ENCODE measurements around the gene ACTL6B.

ACTL6B gene

DNA sequence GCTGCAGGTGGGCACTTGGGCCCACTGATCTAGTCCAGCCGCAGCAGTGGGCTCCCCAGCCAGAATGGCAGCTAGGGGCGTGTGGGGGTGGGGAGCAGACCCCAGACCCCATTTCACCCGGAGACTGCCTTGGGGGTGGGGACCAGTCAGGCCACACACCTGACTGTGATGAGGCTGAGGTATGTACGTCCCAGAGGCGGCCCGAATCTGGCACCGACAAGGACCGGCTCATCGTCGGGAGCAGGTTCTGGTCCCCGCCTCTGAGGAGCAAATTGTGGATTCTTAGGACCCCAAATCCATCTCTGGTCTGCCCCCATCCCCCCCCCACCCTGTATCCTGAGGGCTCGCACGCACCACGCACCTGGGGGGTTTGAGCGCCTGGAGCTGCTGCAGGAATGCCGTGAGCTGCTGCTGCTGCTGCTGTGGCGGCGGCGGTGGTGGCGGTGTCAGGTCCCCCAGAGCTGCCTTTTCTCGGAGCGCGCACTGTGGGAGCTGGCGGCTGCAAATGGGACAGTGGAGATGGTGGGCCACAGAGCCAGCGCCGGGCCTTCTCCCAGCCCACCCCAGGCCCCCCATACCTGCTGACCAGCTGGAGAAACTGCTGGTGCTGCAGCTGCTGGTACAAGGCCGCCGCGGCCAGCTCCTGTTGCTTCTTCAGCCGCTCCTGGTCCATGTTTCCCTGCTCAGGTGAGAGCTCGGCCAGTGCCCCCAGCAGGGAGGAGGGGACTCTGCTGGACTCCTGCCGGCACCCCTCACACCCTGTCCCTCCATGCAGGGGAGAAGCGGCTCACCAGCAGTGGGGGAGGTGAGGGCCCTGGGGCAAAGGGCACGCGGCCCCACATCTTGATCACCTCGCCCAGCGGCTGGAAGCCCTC is 27.6 kb upstream of the ACTL6B start:
- no peak for DNase-seq (ENCODE audit: low read depth)

DNA sequence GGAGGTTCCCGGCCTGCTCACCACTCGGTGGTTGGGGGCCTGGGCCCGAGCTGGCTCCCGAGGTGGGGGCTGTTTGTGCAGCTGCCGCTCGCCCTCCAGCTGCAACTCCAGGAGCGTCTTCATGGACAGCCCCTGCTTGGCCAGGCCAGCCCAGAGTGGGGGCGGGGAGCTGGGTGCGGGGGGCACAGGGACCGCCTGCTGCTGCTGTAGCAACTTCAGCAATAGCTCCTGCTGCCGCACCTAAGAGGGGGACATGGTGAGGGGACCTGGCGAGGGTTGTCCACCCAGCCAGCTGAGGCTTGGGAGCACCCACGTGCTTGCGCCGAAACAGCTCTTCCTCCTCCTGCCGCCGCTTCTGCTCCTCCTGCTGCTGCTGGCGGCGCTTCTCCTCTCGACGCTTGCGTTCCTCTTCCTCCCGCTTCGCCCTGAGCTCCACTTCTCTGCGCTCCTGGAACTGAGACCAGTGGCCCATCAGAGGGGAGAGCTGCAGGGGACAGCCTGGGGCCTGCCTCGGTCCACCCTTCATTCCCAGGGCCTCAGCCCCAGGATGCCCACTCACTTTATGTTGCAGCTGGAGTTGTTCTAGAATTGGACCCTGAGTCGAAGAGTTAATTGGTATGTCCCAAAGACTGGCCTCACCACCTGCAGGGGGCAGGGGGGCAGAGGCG is 26.9 kb upstream of the ACTL6B start:
- DNase-seq (ENCODE audit: low read depth): no peak

- no peak for DNase-seq (ENCODE audit: low read depth)
Observed at GRCh38 chr7:100682228-100682741, 26.0 kb upstream of the ACTL6B start.

DNA sequence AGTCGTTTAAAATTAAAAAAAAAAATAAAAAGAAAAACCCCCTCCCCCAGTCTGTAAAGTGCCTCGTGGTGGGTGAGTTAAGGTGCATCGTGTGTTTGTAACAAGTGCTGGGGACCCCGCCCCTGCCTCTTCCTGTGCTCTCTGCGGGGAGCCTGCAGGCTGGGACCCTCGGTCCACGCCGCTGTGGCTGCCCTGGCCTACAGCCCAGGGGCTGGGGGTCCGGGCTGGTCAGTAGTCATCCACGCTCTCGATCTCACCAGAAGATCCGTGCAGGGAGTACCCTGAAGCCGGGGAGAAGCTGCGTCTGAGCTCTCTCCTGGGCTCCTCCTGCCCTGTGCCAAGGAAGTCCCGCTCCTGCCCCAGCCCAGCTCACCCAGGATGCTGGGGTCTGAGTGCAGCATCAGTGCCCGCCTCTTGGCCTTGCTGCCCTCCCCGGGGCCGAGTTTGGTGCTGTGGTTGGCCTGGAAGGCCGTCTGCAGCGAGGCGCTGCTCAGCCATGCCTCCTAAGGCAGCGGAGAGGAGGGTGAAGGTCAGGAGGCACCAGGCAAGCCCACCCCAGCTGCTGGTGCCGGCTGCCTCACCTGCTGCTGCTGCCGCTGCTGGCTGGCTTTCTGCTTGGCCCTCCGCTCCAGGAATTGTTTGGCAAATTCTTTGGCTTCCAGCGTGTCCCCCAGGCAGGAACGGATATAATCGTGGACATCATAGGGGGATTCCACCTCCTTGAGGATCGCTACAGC is 25.4 kb upstream of the ACTL6B start:
- no peak for DNase-seq (ENCODE audit: low read depth)

DNA sequence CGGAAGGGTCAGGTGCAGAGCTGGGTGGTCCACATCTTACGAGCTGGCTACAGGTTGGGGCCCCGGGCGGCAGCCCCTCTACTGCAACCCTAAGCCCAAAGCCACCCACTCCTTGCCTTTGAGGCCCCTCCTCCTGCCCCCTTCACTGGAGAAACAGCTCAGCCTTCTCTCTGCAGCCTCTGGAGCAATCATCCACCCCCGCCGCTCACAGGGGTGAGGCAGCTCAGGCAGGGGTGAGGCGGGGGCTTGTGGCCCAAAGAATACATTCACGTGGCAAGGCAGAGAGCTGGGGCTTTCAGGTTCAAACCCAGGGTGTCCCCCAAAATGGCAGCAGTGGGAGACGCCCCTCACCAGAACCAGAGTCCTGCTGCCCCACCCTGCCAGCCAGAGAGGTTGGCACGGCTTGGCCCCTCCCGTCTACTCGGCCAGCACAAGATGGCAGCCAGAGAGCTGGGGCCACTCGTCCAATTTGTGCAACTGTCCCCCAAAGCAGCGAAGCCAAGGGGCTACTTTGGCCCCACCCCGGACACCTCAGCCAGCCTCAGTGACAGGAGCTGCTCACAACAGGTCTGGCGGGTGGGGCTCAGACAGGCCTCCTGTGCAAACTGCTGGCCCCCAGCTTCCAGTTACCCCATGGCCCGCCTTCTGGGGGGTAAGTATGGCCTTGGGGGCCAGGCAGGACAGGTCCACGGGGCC is 24.5 kb upstream of the ACTL6B start:
- DNase-seq (ENCODE audit: low read depth): no peak

GRCh38 chr7:100679927-100680575 is 23.8 kb upstream of the ACTL6B start:
- peak; percentile 69 for DNase-seq (ENCODE audit: low read depth)

DNA sequence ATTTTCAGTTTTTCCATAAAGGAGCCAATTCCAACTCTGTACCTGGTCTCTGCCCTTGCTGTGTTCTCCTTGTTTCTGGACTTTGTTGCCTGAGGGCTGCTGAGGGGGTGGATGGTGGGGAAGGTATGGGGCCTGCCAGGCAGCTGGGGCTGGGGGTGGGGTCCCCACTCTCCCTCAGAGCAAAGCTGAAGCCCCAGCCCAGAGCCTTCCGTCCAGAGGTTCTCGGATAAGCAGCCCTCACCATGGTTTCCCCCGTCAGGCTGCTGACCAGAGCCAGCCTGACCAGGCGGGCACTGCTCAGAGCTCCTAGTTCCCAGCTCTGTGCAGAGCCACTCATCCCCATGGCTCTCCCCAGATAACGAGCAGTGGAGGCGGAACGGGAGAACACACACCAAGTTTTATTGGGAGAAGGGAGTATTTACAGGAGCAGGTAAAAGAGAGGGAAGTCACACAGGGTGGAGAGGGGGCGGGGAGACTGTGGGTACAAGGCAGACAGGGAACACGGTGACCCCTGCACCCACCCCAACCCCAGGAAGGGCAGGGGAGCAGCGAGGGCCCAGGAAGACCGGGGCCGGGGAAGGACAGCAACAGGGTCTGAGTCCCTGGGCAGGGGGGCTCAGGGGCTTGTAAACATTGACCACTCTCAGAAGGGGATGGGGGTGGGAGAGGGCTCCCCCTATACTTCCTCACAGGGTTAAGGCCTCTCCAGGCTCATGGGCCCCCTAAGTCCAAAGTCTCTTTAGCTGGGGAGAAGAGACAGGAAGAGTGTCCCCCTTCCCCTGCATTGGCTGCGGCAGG is 23.1 kb upstream of the ACTL6B start:
- no peak for DNase-seq (ENCODE audit: low read depth)

- DNase-seq (ENCODE audit: low read depth): no peak
Observed at GRCh38 chr7:100678291-100678984, 22.2 kb upstream of the ACTL6B start.

DNA sequence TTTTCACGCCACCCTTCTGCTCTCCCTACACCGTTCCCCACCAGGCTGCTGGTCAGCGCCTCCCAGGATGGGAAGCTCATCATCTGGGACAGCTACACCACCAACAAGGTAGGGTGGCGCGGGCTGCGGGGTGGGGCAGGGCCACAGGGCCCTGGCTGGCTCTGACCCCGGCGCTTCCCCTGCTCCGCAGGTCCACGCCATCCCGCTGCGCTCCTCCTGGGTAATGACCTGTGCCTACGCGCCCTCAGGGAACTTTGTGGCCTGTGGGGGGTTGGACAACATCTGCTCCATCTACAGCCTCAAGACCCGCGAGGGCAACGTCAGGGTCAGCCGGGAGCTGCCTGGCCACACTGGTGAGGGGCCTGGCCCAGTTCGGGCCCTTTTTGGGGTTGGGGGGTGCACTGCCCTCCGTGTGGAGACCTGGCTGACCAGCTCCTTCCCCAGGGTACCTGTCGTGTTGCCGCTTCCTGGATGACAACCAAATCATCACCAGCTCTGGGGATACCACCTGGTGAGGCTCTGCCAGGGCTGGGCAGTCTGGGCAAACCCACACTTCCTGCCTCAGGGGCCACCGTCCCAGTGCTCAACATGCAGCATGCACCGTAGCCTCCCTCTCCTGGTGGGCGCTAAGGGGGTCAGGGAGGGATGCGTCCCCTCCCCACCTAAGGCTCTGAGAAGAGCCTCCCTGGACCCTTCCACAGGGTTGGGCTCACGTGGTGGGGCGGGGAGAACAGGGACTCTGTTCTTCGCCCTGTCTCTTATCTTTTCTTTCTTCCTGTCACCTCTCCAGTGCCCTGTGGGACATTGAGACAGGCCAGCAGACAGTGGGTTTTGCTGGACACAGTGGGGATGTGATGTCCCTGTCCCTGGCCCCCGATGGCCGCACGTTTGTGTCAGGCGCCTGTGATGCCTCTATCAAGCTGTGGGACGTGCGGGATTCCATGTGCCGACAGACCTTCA is 21.3 kb upstream of the ACTL6B start:
- no peak for DNase-seq (ENCODE audit: low read depth)

- DNase-seq (ENCODE audit: low read depth): no peak
Observed at GRCh38 chr7:100676501-100677306, 20.5 kb upstream of the ACTL6B start.

- DNase-seq (ENCODE audit: low read depth): no peak
Observed at GRCh38 chr7:100675581-100676350, 19.5 kb upstream of the ACTL6B start.

DNA sequence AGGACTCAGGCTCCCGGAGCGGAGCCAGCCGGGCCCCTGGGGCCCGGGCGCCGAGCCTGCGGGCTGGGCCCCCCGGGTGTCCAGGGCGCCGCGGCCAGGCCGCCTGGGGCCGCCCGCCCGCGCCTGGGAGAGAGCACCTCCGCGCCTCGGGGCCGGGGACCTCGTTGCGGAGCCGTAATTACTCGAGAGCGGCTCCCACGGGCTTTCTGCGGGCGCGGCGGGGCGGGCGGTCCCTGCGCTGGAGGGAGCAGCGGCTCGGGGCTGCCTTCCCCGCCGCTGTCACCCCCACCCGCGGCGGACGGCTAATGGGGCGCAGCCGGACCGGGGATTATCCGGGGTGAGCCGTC is 18.8 kb upstream of the ACTL6B start:
- DNase-seq (ENCODE audit: low read depth): no peak

- no peak for DNase-seq (ENCODE audit: low read depth)
Observed at GRCh38 chr7:100674411-100675104, 18.3 kb upstream of the ACTL6B start.

GRCh38 chr7:100673942-100674410 is 17.7 kb upstream of the ACTL6B start:
- DNase-seq (ENCODE audit: low read depth): no peak

- peak; percentile 97 for DNase-seq (ENCODE audit: low read depth)
Observed at GRCh38 chr7:100673302-100673941, 17.2 kb upstream of the ACTL6B start, which contains the start of gene GNB2. Gene GNB2 (plus strand): TSS chr7:100673740. CDS start chr7:100676266, 2,526 bp downstream.

Data from stromal cell of bone marrow (primary cell).